Ishikawa (cell line): ENCODE results near the gene CTR9.

ENCODE experiments used
- CREB1 ChIP-seq: IDR thresholded peaks from 2 replicates; pipeline ENCODE4 v1.6.1; 2012; ENCODE audit warnings: low read depth
- EGR1 ChIP-seq: IDR thresholded peaks from 2 replicates; pipeline ENCODE4 v1.6.1; 2012
- EP300 ChIP-seq: IDR thresholded peaks from 2 replicates; pipeline ENCODE4 v1.6.1; 2012; ENCODE audit warnings: borderline replicate concordance
- FOXM1 ChIP-seq: IDR thresholded peaks from 2 replicates; pipeline ENCODE4 v1.6.1; 2012; ENCODE audit warnings: low read depth, borderline replicate concordance
- MAX ChIP-seq: IDR thresholded peaks from 2 replicates; pipeline ENCODE4 v1.6.1; 2012
- RAD21 ChIP-seq: IDR thresholded peaks from 2 replicates; pipeline ENCODE4 v1.6.1; 2012; ENCODE audit warnings: low read depth
- REST ChIP-seq: IDR thresholded peaks from 2 replicates; pipeline ENCODE4 v1.6.1; 2012; ENCODE audit warnings: low read depth, mild to moderate bottlenecking
- TAF1 ChIP-seq: IDR thresholded peaks from 2 replicates; pipeline ENCODE4 v1.6.1; 2012; ENCODE audit warnings: low read depth, mild to moderate bottlenecking
- USF1 ChIP-seq: IDR thresholded peaks from 2 replicates; pipeline ENCODE4 v1.6.1; 2012
- YY1 ChIP-seq: IDR thresholded peaks from 2 replicates; pipeline ENCODE4 v1.6.1; 2012; ENCODE audit warnings: low read depth

GRCh38 chr11:10774811-10775210 lies 23.8 kb downstream of the CTR9 start:
- TF ChIP-seq TAF1 (no peak), EP300 (no peak), YY1 (no peak), EGR1 (no peak), MAX (no peak), FOXM1 (no peak), RAD21 (no peak), REST (no peak), CREB1 (no peak), USF1 (no peak)
